Activated CD4-positive, alpha-beta T cell treated with anti-CD3 and anti-CD28 coated beads for 36 hours (primary cell): Measurements from ENCODE around the gene SLC26A1. TPM values are rescaled to one million over a fixed set of nuclear protein-coding genes. Genes with fewer than 3 reads are reported as not detected.
"Not testable (repeated sequence)": the region's sequence is repeated elsewhere in the genome, so short reads cannot be mapped to it uniquely, and the experiment has no call there.

Experiments
- ATAC-seq: fragments of 200-7000 bp; cut with Tn5 transposase; one replicate; pipeline ENCODE4 v1.10.0; 2021; ENCODE audit warnings: mild to moderate bottlenecking, moderate library complexity
- CTCF ChIA-PET: fragments of 350-600 bp; sonication (Branson Sonifier 250); formaldehyde crosslinking; loops from one replicate; lab custom pipeline; 2021; ENCODE audit warnings: antibody characterized with exemption; lab: Charles Lee
- POLR2A ChIA-PET: fragments of 350-600 bp; sonication (Branson Sonifier 250); formaldehyde crosslinking; loops from one replicate; lab custom pipeline; 2021; ENCODE audit warnings: antibody characterized with exemption, inconsistent platforms; lab: Charles Lee
- DNase-seq: peaks from one replicate; pipeline ENCODE4 v3.0.0-alpha.2; 2020
- H3K27ac Mint-ChIP-seq: one replicate; pipeline ENCODE4 v1.8.0; 2021; ENCODE audit warnings: mixed read lengths
- H3K27me3 Mint-ChIP-seq: one replicate; pipeline ENCODE4 v1.8.0; 2021; ENCODE audit warnings: mixed read lengths
- H3K36me3 Mint-ChIP-seq: one replicate; pipeline ENCODE4 v1.8.0; 2021; ENCODE audit warnings: low read depth, mixed read lengths
- H3K4me1 Mint-ChIP-seq: one replicate; pipeline ENCODE4 v1.8.0; 2021; ENCODE audit warnings: mixed read lengths
- H3K4me3 Mint-ChIP-seq: one replicate; pipeline ENCODE4 v1.8.0; 2021; ENCODE audit warnings: mild to moderate bottlenecking, moderate library complexity, mixed read lengths
- H3K9me3 Mint-ChIP-seq: one replicate; pipeline ENCODE4 v1.8.0; 2021; ENCODE audit warnings: low read depth, mixed read lengths
- intact Hi-C, 2 experiments: fragments of 100-400 bp; cut with DNase I in 1 of 2; cut with micrococcal nuclease in 1 of 2; formaldehyde crosslinking; loops; one replicate each; pipeline versions ENCODE4 v1.14.2 to v1.15.1; 2022 to 2024; cut with DNase I, micrococcal nuclease
- total RNA-seq, 2 experiments: library from RNA; stranded (reverse); gene quantifications; one replicate each; pipeline ENCODE4 v1.2.3, GENCODE V29; 2021

Gene SLC26A1
- total RNA-seq, 2 experiments from 2014 or later: 0.21 to 0.43 TPM

DNA sequence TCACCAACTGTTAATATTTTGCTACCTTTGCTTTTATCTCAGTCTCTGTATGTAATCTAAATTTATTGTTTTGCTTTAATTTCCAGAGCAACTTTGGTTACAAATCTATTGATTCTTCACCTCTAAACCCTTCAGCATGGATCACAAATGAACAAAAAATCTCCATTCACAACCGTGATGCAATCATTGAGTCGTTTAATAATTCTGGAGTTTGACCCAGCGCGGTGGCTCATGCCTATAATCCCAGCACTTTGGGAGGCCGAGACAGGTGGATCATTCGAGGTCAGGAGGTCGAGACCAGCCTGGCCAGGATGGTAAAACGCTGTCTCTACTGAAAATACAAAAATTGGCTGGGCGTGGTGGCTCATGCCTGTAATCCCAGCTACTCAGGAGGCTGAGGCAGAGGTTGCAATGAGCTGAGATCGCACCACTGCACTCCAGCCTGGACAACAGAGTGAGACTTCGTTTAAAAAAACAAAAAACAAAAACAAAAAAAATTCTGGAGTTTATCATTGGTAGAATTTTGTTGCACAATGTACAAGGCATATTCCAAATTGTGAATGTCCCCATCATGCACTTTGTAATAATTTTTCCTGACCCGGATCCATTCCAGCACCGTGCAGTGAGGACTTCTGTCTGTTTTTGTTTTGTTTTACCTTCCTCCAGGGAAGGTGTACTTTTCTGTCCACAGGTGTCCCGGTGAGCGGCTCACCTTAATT lies 8.7 kb downstream of the SLC26A1 start:
- Mint-ChIP-seq H3K36me3 (no peaks in the 10 kb centered on the region), H3K27me3 (no peaks in the 10 kb centered on the region), H3K4me1 (peaks cover 13% of the 10 kb centered on the region), H3K27ac (no peak overlapping the region), H3K9me3 (no peaks in the 10 kb centered on the region), H3K4me3 (peak overlapping the region; percentile 85)
- no peak for DNase-seq
- ATAC-seq: no peak
- CTCF ChIA-PET: no interaction called here
- POLR2A ChIA-PET: interaction anchor here (0.6 kb wide), 1 partner anchor 9 kb away, joined by 6 read pairs; no protein-coding TSS in a partner anchor
- intact Hi-C loops: loop anchor here (1.0 to 5.0 kb wide), 4 partner anchors 11 to 242 kb away; partner anchors contain the start of genes DGKQ (in 1 of the 2), GAK (in 1 of the 2) and TMEM175 (in 1 of the 2)

DNA sequence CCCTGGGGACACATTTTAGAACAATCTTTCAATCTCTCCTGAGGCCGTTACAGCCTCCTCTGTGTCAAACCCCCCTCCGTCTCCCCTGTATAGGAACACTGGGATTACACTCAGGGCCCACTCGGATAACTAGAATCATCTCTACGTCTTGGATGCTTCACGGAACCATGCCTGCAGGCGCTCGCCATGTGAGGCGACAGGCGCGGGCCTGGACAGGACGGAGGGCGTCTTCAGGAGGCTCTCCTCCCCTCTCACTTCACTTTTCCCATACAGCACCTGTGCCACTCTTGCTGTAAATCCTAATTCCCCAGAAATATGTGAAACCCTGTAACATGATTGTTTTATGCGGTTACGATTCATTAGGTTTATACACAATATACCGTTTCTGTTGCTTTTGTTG lies 10.4 kb downstream of the SLC26A1 start:
- no peak for ATAC-seq
- ChIA-PET CTCF (no interaction called here), POLR2A (no interaction called here)
- intact Hi-C loops: no loop called here
- no peak overlapping the region for H3K27ac Mint-ChIP-seq
- no peaks in the 10 kb centered on the region for H3K36me3 Mint-ChIP-seq
- DNase-seq: no peak
- H3K9me3 Mint-ChIP-seq: no peaks in the 10 kb centered on the region
- peaks cover 13% of the 10 kb centered on the region for H3K4me1 Mint-ChIP-seq
- H3K4me3 Mint-ChIP-seq: no peak overlapping the region
- H3K27me3 Mint-ChIP-seq: no peaks in the 10 kb centered on the region

DNA sequence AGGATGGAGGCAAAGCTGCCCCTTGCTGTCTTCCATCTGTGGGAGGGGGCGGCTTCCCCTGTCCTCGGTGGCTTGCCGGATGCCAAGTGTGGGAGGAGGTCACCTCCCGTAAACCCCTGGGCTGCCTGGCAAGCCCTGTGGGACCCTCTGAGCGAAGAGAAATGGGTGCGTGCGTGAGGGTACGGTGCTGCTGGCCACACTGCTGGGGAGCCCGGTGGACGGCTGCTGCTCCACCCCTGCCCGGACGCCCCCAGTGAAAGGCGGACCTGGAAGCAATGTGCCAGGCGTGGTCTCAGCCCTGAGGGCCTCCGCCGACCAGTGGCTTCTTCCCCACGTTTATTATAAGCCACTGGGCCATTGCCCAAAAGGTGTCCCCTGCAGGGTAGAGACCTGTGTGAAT lies 10.9 kb downstream of the SLC26A1 start:
- Mint-ChIP-seq H3K9me3 (no peaks in the 10 kb centered on the region), H3K27ac (no peak overlapping the region), H3K27me3 (no peaks in the 10 kb centered on the region), H3K36me3 (no peaks in the 10 kb centered on the region), H3K4me3 (no peak overlapping the region), H3K4me1 (peaks cover 13% of the 10 kb centered on the region)
- intact Hi-C loops: no loop called here
- DNase-seq (no peak), ATAC-seq (no peak)
- ChIA-PET POLR2A (no interaction called here), CTCF (interaction anchor here (0.5 kb wide), 1 partner anchor 147 kb away, joined by 3 read pairs; no protein-coding TSS in a partner anchor)

DNA sequence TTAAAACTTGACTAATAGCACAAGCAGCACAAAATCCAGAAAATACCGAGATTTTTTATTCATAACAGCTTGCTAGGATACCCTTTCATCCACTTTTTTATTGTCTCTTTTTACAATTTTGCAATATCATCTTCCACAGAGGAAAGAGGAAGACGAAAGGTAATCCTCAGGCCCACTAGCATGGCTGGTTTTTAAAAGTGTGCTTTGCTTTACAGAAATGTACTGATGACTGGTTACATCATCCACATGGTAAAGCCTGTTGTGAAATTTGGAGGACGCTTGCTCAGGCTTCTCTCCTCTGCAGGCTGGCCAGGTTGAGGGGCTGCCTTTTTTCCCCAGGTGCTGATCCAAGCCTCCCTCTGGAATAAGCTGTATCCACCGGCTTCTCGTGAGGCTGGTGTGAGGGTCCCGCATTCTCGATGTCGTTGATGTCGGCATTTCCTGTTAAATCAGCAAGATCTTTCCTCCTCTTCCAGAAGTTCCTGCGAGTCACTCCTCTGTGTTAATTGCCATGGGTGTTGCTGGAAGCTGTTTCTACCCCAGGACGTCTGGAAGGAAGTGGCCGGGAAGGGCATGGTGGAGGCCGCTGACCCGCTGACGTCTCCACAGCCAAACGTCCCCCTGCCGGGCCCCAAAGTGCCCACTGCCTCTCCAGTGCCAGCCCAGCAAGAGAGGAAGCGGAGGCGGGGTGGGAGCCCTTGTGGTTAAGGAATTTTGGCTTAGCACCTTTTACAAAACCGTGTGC lies 14.1 kb downstream of the SLC26A1 start:
- H3K9me3 Mint-ChIP-seq: no peaks in the 10 kb centered on the region
- CTCF ChIA-PET: no interaction called here
- H3K36me3 Mint-ChIP-seq: no peaks in the 10 kb centered on the region
- no peaks in the 10 kb centered on the region for H3K4me1 Mint-ChIP-seq
- DNase-seq (no peak), ATAC-seq (no peak)
- intact Hi-C loops: no loop called here
- no peak overlapping the region for H3K4me3 Mint-ChIP-seq
- H3K27ac Mint-ChIP-seq: no peak overlapping the region
- POLR2A ChIA-PET: no interaction called here
- no peaks in the 10 kb centered on the region for H3K27me3 Mint-ChIP-seq

DNA sequence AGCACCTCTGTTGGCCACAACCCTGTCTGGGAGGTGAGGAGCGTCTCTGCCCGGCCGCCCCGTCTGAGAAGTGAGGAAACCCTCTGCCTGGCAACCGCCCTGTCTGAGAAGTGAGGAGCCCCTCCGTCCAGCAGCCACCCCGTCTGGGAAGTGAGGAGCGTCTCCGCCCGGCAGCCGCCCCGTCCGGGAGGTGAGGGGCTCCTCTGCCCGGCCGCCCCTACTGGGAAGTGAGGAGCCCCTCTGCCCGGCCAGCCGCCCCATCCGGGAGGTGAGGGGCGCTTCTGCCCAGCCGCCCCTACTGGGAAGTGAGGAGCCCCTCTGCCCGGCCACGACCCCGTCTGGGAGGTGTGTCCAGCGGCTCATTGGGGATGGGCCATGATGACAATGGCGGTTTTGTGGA lies 17.2 kb downstream of the SLC26A1 start:
- ATAC-seq, CTCF ChIA-PET, H3K9me3 Mint-ChIP-seq, intact Hi-C loops, DNase-seq, H3K4me3 Mint-ChIP-seq, H3K27ac Mint-ChIP-seq, H3K4me1 Mint-ChIP-seq, H3K27me3 Mint-ChIP-seq, POLR2A ChIA-PET, H3K36me3 Mint-ChIP-seq: not testable (repeated sequence)

DNA sequence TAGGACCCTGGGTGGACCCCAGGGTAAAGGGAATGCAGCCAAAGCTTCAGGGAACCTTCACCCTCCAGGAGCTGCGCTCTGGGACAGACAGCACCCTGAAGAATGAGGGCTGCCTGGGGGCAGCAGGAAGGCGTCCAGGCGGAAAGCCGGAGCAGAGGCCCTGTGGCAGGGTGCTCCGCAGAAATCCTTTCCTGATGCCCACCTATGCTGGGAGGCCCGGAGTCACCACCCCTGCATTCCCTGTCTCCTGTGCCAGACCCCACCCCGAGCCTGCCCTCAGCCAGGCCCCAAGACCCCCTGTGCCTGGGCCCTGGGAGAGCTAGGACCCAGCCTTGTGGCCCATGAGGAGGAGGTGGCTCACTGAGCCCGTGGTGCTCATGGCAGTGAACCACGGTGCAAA lies 18.5 kb downstream of the SLC26A1 start:
- Mint-ChIP-seq H3K4me1 (peaks cover 6% of the 10 kb centered on the region), H3K27me3 (no peaks in the 10 kb centered on the region), H3K27ac (no peak overlapping the region), H3K9me3 (no peaks in the 10 kb centered on the region), H3K36me3 (no peaks in the 10 kb centered on the region), H3K4me3 (no peak overlapping the region)
- ATAC-seq (no peak), DNase-seq (no peak)
- intact Hi-C loops: no loop called here
- CTCF ChIA-PET: interaction anchor here (0.5 kb wide), 1 partner anchor 79 kb away, joined by 3 read pairs; no protein-coding TSS in a partner anchor
- POLR2A ChIA-PET: no interaction called here

DNA sequence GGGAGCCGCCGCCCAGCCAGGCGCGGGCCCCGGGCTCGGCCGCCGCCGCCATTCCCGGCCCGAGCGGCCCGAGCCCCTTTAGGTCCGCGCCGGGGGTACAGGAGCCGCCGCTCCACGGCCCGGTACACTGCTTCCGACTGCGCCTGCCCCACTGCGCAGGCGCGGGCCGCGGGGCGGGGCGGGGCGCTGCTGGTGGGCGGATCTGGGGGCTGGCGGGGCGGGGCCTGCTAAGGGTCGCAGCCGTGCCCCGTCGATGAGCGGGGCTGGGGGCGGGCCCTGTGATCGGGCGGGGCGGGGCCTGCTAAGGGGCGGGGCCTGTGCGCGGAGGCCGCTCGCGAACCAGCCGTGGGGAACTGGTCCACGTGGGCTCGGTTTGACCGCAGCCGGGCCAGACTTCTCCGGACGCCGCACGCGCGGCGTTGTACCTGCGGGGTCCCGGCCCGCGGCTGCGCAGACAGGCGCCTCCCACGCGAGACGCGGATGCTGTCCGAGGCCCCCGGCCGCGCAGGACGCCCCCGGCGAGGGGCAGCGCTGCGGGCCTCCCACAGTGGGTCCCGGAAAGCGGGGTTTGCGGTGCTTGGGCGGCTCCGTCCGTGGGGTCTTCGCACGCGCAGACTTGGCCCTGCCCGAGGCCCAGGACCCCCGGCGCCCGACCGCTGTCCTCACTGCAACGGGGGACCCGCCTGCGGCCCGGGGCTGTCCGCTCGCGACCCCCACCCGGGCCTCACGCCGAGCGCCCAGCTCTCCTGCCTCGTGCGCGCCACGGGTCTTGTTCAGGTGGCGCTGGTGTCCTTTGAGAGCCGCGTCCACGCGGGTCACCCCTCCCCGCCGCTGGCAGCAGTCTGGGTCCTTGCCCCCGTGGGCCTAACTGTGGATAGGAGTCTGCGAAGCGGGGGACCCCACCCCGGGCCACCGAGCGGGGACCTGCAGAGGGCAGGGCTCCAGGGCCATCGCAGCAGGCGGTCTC lies 19.5 kb downstream of the SLC26A1 start, which contains the start of gene DGKQ:
DGKQ (minus strand) TSS at position 139 of the 967 bp plus-strand sequence; CDS start at position 52, 87 bp downstream.
- Mint-ChIP-seq H3K27ac (no peak within 1 kb of the TSS), H3K9me3 (no peaks in the 10 kb centered on the region), H3K27me3 (no peaks in the 10 kb centered on the region), H3K4me3 (peak within 1 kb of the TSS; percentile 58), H3K36me3 (no peaks in the 10 kb centered on the region), H3K4me1 (peaks cover 6% of the 10 kb centered on the region)
- ATAC-seq (peak; percentile 96), DNase-seq (peak; percentile 93)
- POLR2A ChIA-PET: interaction anchor here (1.6 kb wide), 1 partner anchor 41 kb away, joined by 5 read pairs; the partner anchor contains the start of genes GAK and TMEM175
- intact Hi-C loops: loop anchor here (1.0 kb wide), 11 partner anchors 12 to 606 kb away; partner anchors contain the start of genes FGFRL1 (in 1 of the 2), GAK (in 1 of the 2), PCGF3 (in 1 of the 2) and TMEM175 (in 1 of the 2)
- CTCF ChIA-PET: no interaction called here

DNA sequence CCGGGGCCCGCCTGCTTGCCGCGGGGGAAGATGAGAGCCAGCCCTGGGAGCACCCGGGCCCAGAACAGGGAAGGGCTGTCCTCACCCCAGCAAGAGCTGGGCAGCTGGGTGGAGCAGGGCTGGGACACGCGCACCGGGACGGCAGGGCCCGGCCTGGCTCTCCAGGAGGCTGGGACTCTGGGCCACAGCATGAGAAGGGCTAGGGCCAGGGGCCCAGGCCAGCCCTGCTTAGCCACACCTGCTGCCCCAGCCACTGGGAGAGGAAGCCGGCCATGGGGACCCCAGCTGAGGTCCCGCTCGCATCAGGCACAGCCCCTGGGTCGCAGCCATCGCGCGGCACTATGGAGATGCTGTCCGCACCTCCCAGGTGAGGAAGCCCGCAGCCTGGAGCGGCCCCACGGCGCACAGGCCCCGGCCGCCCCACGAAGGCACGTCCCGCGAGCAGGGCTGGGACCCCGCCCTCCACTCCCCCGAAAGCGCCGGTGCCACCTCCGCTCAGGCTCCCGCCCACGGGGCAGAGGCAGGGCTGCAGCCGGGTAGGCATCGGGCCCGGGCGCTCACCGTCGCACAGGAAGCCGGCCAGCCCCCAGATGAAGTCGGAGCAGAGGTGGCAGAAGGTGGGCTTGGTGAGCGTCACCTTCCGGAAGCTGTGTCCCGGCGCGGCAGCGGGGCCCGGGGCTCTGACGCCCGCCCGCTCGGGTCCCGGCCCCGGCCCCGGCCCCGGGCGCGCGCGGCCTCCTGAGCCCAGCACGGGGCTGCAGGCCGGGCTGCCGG lies 20.4 kb downstream of the SLC26A1 start:
- DNase-seq: peak; percentile 69
- Mint-ChIP-seq H3K4me3 (peak overlapping the region; percentile 58), H3K9me3 (no peaks in the 10 kb centered on the region), H3K4me1 (peaks cover 6% of the 10 kb centered on the region), H3K27me3 (no peaks in the 10 kb centered on the region), H3K27ac (no peak overlapping the region), H3K36me3 (no peaks in the 10 kb centered on the region)
- ChIA-PET POLR2A (interaction anchor here (1.6 kb wide), 1 partner anchor 40 kb away, joined by 5 read pairs; the partner anchor contains the start of genes GAK and TMEM175), CTCF (interaction anchor here (0.8 kb wide), 1 partner anchor 52 kb away, joined by 3 read pairs; no protein-coding TSS in a partner anchor)
- ATAC-seq: peak; percentile 48
- intact Hi-C loops: loop anchor here (1.0 kb wide), 11 partner anchors 12 to 606 kb away; partner anchors contain the start of genes FGFRL1 (in 1 of the 2), GAK (in 1 of the 2), PCGF3 (in 1 of the 2) and TMEM175 (in 1 of the 2)

DNA sequence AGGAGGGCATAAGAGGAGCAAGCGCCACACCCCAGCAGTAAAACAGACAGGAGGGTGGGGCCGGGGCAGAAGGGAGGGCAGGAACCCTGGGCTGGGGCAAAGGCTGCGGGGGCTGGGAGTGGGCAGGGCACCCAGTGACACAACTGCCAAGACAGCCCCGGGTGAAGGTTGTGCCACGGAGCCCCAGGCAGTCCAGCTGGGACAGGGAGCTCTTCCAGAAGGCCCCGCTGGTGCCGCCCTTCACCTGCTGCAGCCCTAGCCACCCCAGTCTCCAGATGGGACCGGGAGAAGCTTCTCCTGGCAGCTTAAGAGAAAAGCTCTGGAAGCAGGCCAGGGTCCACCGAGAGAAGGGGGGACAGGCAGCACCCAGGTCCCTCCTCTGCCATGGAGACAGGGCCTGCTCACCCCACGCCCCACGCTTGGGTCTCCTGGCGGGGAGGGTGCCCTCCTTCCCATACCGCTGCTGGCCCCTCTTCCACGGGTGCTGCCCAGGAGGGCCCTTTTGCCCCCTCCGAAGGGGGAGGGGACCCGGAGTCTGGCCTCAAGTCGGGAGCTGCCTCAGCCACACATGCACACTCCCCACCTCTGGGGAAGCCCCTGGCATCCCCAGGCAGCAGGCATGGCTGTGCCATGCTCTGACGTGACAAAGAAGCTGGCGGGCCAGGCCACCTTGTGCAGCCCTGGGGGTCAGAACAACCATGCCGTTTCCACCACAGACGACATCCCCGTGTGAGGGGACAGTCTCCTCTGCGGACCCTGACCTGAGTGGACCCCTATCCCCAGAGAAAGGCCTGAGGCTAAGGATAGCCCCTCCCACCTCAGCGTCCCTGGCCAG lies 21.3 kb downstream of the SLC26A1 start:
- Mint-ChIP-seq H3K27ac (no peak overlapping the region), H3K4me3 (peak overlapping the region; percentile 58), H3K4me1 (peaks cover 6% of the 10 kb centered on the region), H3K9me3 (no peaks in the 10 kb centered on the region), H3K27me3 (no peaks in the 10 kb centered on the region), H3K36me3 (no peaks in the 10 kb centered on the region)
- ChIA-PET CTCF (interaction anchor here (0.8 to 1.2 kb wide), 2 partner anchors 9 to 51 kb away, joined by 3 read pairs; no protein-coding TSS in a partner anchor), POLR2A (interaction anchor here (1.6 kb wide), 1 partner anchor 39 kb away, joined by 5 read pairs; the partner anchor contains the start of genes GAK and TMEM175)
- ATAC-seq: no peak
- no peak for DNase-seq
- intact Hi-C loops: no loop called here
